Measurements from ENCODE around the gene FHL1.

FHL1 gene

GRCh38 chrX:136219893-136220292 lies 72.6 kb downstream of the FHL1 start:
- no peaks in the 10 kb centered on the region for H3K9me3 ChIP-seq
- H3K4me1 ChIP-seq = no peaks in the 10 kb centered on the region
- DNase-seq = no peak
- TF ChIP-seq CTCF (IDR thresholded peaks at IDR 0.05; ENCODE audit: low read depth, low read length) = no peak
- no peaks in the 10 kb centered on the region for H3K27me3 ChIP-seq
- H3K36me3 ChIP-seq = peaks cover 22% of the 10 kb centered on the region
- H3K4me3 ChIP-seq (ENCODE audit: low read depth, low read length) = no peak overlapping the region

GRCh38 chrX:136220540-136220939 lies 73.2 kb downstream of the FHL1 start:
- no peaks in the 10 kb centered on the region for H3K9me3 ChIP-seq
- no peak overlapping the region for H3K4me3 ChIP-seq (ENCODE audit: low read depth, low read length)
- H3K36me3 ChIP-seq = peaks cover 22% of the 10 kb centered on the region
- no peaks in the 10 kb centered on the region for H3K27me3 ChIP-seq
- no peaks in the 10 kb centered on the region for H3K4me1 ChIP-seq
- no peak for DNase-seq
- TF ChIP-seq CTCF (IDR thresholded peaks at IDR 0.05; ENCODE audit: low read depth, low read length) = no peak

- DNase-seq = no peak
- Histone ChIP-seq H3K36me3 (peaks cover 22% of the 10 kb centered on the region), H3K4me1 (no peaks in the 10 kb centered on the region), H3K27me3 (no peaks in the 10 kb centered on the region), H3K4me3 (ENCODE audit: low read depth, low read length) (no peak overlapping the region), H3K9me3 (no peaks in the 10 kb centered on the region)
- no peak for TF ChIP-seq CTCF (IDR thresholded peaks at IDR 0.05; ENCODE audit: low read depth, low read length)
Observed at GRCh38 chrX:136220951-136221350, 73.6 kb downstream of the FHL1 start.

GRCh38 chrX:136221851-136222513 lies 74.6 kb downstream of the FHL1 start:
- TF ChIP-seq CTCF (IDR thresholded peaks at IDR 0.05; ENCODE audit: low read depth, low read length) = no peak
- H3K36me3 ChIP-seq = peaks cover 22% of the 10 kb centered on the region
- H3K27me3 ChIP-seq = no peaks in the 10 kb centered on the region
- no peaks in the 10 kb centered on the region for H3K4me1 ChIP-seq
- no peak overlapping the region for H3K4me3 ChIP-seq (ENCODE audit: low read depth, low read length)
- no peaks in the 10 kb centered on the region for H3K9me3 ChIP-seq
- DNase-seq = no peak

GRCh38 chrX:136227074-136227473 lies 79.7 kb downstream of the FHL1 start:
- Histone ChIP-seq H3K9me3 (no peaks in the 10 kb centered on the region), H3K4me1 (no peaks in the 10 kb centered on the region), H3K36me3 (peaks cover 6% of the 10 kb centered on the region), H3K27me3 (no peaks in the 10 kb centered on the region), H3K4me3 (ENCODE audit: low read depth, low read length) (no peak overlapping the region)
- DNase-seq = no peak
- TF ChIP-seq CTCF (IDR thresholded peaks at IDR 0.05; ENCODE audit: low read depth, low read length) = no peak

- TF ChIP-seq CTCF (IDR thresholded peaks at IDR 0.05; ENCODE audit: low read depth, low read length) = no peak
- DNase-seq = no peak
- Histone ChIP-seq H3K27me3 (no peaks in the 10 kb centered on the region), H3K4me3 (ENCODE audit: low read depth, low read length) (no peak overlapping the region), H3K4me1 (no peaks in the 10 kb centered on the region), H3K36me3 (peaks cover 7% of the 10 kb centered on the region), H3K9me3 (no peaks in the 10 kb centered on the region)
Observed at GRCh38 chrX:136227948-136228838, 80.9 kb downstream of the FHL1 start.
